Endometrial microvascular endothelial cells (primary cell): Measurements from ENCODE around the gene DENND5A. TPM values are rescaled to one million over a fixed set of nuclear protein-coding genes. Genes with fewer than 3 reads are reported as not detected.
"Not testable (repeated sequence)": the region's sequence is repeated elsewhere in the genome, so short reads cannot be mapped to it uniquely, and the experiment has no call there.

Experiments
- in situ Hi-C: cut with HindIII; loops from 2 replicates; pipeline ENCODE4 v1.10.0; 2017; ENCODE audit warnings: low sequenced_read_pairs, low pct_unique_long_range_greater_than_20kb; ENCODE audit errors: inconsistent ontology term
- total RNA-seq: library from RNA; depleted of rRNA; stranded (reverse); fragments of >200 nt; gene quantifications from one replicate; pipeline ENCODE4 v1.2.3, GENCODE V29; 2015; ENCODE audit errors: inconsistent ontology term

Gene DENND5A
- total RNA-seq, 1 donor from 2014 or later: 86.0 TPM

- in situ Hi-C loops: loop anchor here (25.0 kb wide), 1 partner anchor 113 kb away; the partner anchor contains the start of gene NRIP3
These were observed 139.8 kb downstream of the DENND5A start for GRCh38 chr11:9125185-9125886.

- in situ Hi-C loops: no loop called here
These were observed 141.4 kb downstream of the DENND5A start for GRCh38 chr11:9123595-9124304.

GRCh38 chr11:9121469-9121796 lies 143.7 kb downstream of the DENND5A start:
- in situ Hi-C loops: no loop called here

- in situ Hi-C loops: no loop called here
These were observed 144.3 kb downstream of the DENND5A start for GRCh38 chr11:9120664-9121468.

- in situ Hi-C loops: no loop called here
These were observed 146.9 kb downstream of the DENND5A start for GRCh38 chr11:9118277-9118676.

GRCh38 chr11:9112075-9112474 lies 153.1 kb downstream of the DENND5A start:
- in situ Hi-C loops: no loop called here

GRCh38 chr11:9109858-9110731 lies 155.1 kb downstream of the DENND5A start:
- in situ Hi-C loops: no loop called here

GRCh38 chr11:9104580-9104979 lies 160.6 kb downstream of the DENND5A start:
- in situ Hi-C loops: no loop called here

- in situ Hi-C loops: no loop called here
These were observed 161.4 kb downstream of the DENND5A start for GRCh38 chr11:9103542-9104276.

GRCh38 chr11:9099617-9100016 lies 165.5 kb downstream of the DENND5A start:
- in situ Hi-C loops: no loop called here

- in situ Hi-C loops: not testable (repeated sequence)
These were observed 166.7 kb downstream of the DENND5A start for GRCh38 chr11:9098455-9098854.

GRCh38 chr11:9097186-9097943 lies 167.8 kb downstream of the DENND5A start:
- in situ Hi-C loops: not testable (repeated sequence)

- in situ Hi-C loops: no loop called here
These were observed 168.7 kb downstream of the DENND5A start for GRCh38 chr11:9096427-9096826.

GRCh38 chr11:9095421-9095820 lies 169.7 kb downstream of the DENND5A start:
- in situ Hi-C loops: no loop called here

- in situ Hi-C loops: no loop called here
These were observed 170.7 kb downstream of the DENND5A start for GRCh38 chr11:9094420-9094819.

- in situ Hi-C loops: no loop called here
These were observed 172.0 kb downstream of the DENND5A start for GRCh38 chr11:9092853-9093778.

GRCh38 chr11:9092072-9092471 lies 173.1 kb downstream of the DENND5A start:
- in situ Hi-C loops: no loop called here
